NOMO-1 (cell line): ENCODE measurements around the gene SLC22A14.
A peak's percentile ranks its signal among the peaks of the same experiment; 100 is the strongest.
"Not testable (repeated sequence)": the region's sequence is repeated elsewhere in the genome, so short reads cannot be mapped to it uniquely, and the experiment has no call there.

Experiments used
- DNase-seq, 2 experiments: peaks; one replicate each; lab custom pipeline; 2025; ENCODE audit not compliant: unreplicated experiment in 2 of 2; lab: John Stamatoyannopoulos, UW

The SLC22A14 gene

DNA sequence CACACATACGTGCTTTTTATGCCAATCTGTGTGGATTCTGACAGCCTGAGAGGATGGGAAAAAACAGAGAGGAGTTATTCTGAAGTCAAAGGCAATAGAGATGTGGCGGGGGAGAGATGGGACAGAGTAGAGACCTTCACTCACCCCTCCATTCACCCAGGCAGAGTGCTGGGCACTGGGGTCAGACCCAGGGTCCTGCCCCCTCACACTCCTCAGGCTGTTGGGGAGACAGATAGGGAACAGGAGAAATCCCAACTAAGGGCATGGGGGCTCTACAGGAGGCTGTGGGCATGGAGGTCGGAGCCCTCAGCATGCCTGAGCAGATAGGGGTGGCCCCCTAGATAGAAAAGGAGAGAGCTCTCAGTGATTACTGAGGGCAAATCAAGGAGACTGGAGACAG, 30.3 kb downstream of the SLC22A14 start:
- no peak for DNase-seq

DNA sequence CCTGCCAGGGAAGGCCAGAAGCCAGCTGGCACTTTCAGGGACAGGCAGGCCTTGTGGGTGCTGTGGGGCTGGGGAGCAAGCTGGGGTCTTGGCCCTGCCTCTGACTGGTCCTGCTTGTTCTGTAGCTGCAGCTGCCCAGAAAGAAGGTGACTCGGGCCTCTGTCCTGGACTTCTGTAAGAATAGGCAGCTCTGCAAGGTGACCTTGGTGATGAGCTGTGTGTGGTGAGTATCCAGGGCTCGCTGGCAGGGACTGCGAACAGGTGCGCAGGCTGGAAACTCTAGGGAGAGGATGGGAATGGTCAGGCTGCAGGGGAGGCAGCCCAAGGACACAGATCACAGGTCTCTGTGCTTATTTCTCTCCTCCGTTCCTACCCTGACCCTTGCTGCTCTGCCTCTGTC, 31.2 kb downstream of the SLC22A14 start:
- DNase-seq = no peak

DNA sequence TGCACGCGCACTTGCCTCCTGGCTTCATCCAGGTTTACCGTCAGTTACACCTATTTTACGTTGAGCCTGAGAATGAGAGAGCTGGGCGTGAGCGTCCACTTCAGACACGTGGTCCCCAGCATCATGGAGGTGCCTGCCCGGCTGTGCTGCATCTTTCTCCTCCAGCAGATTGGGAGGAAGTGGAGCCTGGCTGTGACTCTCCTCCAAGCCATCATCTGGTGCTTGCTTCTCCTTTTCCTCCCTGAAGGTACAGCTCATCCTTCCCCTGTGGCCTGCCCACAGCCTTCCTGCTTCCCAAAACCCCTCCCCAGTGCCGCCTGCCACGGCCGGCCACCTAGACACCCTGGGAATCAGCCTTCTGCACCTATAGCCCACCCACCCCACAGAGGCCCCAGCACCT, 31.6 kb downstream of the SLC22A14 start:
- DNase-seq = peak in 1 of 2 experiments; percentile 18

DNA sequence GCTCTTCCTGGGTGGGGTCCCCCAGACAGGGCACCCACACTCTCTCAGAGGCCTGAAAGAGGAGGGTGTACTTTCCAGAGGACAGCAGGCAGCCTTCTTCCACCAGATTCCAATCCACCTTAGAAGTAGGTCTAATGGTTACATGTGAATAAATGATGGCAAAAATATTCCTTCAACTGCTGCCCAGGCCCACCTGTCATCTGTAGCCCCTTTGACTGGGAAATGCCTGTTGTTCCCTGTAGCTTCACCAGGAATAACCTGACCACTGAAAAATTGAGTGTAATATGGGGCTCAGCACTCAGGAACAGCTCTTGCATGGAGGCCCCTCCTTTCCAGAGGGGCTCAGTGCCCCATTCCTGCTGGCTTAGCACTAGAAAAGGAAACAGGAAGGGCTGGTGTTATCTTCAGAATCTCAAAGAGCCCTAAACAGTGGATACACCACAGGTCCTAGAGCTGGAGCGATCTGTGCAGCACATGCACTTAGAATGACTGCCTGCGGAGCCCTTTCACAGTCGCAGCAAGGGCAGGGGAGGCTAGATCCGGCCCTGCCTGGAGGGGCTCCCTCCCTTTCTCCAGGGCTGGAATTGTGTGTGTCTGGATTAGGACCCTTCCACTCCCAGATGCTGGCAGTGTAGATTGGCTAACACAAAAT, 32.1 kb downstream of the SLC22A14 start:
- no peak for DNase-seq

DNA sequence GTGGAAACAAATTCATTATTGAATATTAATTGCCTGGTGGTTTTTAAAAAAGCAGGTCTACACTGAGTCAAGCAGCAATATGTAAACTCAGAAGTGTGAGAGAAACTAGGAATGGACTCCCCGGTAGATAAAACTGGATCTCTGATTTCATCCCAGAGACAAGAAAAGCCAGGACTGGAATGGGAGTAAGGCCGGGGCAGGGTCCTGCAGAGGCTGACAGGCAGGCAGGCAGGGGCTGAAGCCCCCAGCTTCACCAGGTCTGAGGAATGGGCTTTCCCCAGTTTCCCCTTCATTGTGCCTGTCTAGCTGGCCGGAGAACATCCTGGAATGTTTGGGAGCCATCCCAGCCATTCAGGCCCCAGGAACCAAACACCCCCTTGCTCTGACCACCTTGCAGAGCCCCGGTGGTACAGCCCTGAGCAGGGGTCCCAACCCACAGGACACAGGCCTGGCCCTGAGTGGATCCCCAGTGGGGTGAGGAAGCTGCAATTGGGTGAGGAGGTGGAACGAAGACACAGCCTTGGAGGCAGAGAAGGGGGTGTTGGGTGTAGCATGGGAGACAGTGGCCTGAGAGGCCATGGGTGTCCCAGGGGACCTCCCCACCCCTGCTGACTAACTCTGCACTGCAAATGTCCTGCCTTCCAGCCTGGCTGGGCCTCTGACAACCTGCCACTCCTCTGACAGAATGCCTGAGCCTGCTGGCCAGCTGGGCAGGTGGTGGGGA, 32.8 kb downstream of the SLC22A14 start:
- DNase-seq = no peak

DNA sequence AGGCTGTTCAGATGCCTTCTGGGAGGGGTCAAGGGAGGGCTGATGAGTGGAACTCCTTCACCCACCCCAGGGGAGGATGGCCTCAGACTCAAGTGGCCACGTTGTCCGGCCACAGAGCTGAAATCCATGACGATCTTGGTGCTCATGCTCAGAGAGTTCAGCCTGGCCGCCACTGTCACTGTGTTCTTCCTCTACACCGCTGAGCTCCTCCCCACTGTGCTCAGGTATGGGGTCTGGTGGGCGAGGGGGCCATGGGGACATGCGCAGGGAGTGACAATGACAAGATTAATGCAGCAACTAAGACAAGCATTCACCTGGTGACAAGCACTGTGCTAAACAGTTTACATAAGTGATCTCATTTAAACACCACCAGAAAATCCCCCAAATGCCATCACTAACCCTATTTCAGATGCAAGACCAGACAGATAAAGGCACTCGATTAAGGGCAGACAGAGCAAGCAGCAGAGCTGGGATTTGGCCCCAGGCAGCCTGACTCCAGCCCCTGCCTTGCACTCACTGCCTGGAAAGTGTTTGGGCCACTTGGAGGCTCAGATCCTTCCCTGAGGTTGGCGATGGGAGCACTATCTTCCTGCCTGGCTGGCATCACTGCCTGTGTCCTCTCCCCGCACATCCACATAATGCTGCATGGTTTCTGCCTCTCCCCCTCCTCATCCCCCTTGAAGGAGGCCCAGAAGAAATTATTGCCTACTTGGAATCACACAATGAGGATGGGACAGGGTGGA, 33.6 kb downstream of the SLC22A14 start:
- DNase-seq = no peak

DNA sequence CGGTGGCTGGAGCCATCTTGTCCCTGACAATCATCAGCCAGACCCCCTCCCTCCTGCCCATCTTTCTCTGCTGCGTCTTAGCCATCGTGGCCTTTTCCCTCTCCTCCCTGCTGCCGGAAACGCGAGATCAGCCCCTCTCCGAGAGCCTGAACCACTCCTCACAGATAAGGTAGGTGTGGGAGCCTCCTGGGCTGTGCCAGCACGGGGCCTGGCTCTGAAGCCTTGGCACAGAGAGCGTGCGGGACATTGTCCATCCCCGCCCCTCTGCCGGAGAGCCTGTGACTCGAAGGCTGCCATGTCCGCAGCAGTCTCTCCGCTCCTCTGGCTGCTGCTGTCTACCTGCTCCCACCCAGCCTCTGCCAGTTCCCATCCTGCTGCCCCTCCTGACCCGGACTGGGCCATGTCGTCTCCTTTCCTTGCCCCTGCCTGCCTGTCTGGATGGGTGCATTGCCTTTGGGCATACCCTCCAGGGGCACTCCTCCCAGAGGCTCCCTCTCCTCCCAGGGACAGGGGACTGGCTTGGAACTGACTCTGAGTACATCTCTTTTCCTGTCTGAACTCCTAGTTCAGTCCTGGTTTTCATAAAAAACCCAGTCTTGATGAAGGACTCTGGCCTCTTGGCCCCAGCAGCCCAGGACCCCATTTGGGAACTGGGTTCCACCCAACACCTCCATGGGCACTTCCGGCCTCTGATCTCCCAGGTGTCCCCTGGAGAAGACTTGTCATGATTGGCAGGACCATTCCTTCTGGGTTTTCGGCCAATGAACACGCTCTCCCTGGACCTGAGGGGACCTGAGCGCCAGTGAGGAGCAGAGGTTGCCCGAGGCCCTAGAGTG, 34.5 kb downstream of the SLC22A14 start:
- no peak for DNase-seq

DNA sequence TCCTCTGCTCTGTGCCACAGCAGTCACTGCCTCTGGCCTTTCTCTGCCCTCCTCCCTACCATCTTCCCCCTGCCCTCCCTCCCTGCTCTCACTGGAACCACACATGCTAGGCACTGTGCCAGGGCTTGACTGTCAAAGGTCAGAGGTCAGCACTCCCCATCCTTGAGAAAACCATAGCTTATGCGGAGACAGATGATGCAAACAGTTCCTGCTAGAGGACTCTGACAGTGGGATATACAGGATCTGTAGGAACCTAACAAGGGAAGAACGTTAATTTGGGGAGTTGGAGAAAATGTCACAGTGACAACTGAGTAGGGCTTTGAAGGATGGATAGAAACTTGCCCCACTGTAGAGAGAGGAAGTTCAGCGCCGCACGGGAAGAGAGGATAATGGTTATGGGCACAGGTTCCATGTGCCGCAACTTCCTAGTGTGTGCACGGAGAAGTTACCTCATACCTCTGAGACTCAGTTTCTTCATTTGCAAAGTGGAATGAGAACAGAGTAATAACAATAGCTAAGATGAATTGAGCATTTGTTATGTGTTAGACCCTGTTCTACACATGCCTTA, 35.2 kb downstream of the SLC22A14 start:
- DNase-seq = peak in 1 of 2 experiments; percentile 11

DNA sequence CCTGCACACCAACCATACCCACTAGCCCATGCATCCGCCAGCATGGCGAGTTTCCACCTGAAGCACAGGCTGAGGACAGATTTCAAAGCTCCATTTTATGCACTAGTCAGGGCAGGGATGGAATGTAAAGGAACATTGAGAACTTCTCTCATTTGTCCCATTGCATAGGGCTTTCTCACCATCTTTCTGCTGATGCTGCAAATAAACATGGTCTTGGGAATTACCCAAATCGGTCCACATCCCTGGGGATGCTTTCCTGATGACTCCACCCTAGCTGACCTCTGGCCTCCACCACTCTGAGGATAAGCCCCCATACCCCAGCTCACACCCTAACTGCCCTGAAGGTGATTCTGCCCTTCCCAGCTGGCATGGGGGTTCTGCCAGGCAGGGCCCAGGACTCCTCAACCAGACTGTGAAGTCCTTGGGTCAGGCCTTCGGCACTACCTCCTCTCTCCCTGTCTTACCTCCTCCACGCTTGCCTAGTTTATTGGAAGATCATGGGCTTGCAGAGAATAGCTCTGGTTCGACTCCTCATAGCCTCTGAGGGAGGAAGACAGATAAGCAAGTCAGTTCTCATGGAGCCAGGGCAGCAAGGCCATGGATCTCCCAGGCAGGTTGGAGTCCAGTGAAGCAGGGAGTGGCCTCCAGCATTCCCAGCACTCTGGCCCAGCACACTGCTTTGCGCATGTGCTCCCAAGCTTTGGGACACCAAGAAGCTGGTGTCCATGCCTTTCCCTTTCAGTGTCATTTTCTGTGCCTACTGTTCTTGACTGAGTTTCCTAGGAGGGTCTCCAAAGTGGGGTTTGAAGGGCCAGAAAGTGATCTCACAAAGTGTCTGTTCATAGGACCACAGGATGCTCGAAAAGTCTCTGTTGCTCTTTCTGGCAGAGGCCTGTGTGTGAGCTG, 36.9 kb downstream of the SLC22A14 start:
- no peak for DNase-seq

DNA sequence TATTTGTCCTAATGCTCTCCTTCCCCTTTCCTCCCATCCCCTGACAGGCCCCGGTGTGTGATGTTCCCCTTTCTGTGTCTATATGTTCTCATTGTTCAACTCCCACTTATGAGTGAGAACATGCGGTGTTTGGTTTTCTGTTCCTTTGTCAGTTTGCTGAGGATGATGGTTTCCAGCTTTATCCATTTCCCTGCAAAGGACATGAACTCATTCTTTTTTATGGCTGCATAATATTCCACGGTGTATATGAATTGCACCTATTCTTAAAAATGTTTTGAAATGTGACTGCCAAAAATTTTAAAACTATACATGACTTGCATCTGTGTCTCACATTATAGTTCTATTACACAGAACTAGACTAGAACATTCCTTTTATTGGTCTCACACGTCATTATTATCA, 38.5 kb downstream of the SLC22A14 start:
- DNase-seq = not testable (repeated sequence)

DNA sequence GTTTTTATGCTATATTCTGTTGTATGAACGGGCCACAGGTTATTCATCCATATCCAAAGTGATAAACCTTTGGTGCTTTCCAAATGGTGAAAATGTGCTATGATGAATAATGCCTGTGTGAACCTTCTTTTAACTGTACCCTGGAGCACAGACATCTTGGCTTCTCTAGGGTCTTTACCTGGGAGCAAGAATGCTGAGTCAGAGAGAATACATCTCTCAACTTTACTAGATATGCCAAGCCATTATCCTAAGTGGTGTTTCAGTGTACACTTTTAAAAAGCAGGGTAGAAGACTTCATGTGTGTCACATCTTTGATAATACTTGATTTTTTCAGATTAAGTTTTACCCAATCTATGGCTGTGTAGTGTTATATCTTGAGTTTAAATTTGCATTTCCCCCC, 41.0 kb downstream of the SLC22A14 start:
- no peak for DNase-seq

DNA sequence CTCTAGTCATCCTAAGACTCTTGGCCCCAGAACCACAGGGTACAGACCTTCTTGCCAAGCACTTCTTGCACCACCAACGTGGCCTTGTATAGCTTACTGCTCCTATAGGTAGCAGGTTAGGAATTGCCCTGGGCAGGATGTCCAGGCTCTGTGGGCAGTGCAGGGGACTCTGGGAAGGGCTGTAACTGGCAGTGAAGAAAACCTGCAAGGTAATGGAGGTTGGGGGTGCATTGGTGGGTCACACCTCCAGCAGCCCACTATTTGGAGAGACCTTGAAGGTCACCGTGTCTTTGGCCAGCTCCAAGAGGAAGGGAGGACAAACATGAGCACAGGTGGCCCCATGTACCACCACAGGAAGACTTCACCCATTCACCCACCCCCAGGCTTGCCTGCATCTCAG, 43.2 kb downstream of the SLC22A14 start:
- no peak for DNase-seq

DNA sequence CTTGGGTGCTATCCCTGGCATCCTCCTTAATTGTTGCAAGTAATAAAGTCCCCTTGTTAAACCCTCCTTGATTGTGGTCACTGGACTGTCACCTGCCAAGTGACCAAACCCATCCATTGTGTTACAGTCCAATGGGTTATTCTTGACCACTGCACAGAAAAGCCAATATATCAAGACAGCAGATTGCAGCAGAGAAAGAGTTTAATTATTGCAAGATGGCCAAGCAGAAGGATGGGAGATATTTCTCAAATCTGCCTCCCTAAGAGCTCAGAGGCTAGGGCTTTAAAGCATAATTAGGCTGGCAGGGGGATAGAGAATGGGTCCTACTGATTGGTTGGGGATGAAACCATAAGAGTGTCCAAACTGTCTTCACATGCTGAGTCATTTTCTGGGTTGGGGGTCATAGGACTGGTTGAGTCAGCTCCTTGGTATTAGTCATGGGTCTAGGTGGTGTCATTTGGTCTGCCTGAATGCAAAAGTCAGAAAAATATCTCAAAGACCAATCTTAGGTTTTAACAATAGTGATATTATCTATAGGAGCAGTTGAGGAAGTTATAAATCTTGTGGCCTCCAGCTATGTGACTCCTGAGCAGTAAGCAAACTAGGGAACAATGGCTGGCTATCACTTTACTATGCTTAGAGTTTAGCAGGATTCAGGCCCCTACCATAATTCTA, 45.4 kb downstream of the SLC22A14 start:
- no peak for DNase-seq

DNA sequence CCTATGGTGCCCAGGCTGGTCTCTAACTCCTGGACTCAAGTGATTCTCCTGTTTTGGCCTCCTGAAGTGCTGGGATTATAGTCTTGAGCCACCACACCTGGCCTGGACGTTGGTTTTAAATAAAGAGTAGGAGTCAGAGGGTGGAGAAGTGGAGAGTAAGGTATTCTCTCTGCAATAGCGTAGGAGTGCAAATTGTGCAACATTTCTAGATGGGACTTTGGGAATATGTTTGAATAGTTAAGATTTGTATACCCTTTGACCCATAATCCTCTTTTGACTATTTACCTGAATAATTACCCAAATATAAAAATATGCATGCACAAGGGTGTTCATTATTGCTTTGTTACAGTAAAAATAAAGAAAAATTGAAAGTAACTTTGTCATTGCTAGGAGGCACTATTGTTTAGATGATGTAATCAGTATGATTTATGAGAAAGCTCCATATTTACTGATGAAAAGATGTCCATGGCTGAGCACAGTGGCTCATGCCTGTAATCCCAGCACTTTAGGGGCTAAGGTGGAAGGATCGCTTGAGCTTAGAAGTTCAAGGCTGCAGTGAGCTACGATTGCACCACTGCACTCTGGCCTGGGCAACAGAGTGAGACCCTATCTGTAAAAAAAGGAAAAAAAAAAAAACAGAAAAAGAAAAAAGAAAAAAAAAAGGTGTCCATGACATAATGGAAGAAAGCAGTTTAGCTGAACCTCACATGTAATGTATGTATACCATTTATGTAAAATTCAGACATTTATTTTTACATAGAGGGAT, 49.3 kb downstream of the SLC22A14 start:
- DNase-seq = no peak

DNA sequence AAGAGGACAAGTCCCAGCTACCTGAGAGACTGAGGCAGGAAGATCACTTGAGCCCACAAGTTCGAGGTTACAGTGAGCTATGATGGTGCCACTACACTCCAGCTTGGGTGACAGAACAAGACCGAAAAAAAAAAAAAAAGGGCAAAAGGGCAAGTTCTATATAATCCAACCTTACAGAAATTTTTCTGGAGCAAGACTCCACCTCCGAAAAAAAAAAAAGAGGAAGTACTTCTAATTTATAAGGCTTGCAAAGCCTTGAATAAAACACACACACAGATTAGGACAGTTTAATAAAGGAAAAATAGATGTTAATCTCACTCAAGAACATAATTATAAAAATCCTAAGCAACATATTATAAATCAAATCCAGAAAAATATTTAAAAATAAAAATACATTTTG, 50.1 kb downstream of the SLC22A14 start:
- peak; percentile 42 to 44 for DNase-seq

DNA sequence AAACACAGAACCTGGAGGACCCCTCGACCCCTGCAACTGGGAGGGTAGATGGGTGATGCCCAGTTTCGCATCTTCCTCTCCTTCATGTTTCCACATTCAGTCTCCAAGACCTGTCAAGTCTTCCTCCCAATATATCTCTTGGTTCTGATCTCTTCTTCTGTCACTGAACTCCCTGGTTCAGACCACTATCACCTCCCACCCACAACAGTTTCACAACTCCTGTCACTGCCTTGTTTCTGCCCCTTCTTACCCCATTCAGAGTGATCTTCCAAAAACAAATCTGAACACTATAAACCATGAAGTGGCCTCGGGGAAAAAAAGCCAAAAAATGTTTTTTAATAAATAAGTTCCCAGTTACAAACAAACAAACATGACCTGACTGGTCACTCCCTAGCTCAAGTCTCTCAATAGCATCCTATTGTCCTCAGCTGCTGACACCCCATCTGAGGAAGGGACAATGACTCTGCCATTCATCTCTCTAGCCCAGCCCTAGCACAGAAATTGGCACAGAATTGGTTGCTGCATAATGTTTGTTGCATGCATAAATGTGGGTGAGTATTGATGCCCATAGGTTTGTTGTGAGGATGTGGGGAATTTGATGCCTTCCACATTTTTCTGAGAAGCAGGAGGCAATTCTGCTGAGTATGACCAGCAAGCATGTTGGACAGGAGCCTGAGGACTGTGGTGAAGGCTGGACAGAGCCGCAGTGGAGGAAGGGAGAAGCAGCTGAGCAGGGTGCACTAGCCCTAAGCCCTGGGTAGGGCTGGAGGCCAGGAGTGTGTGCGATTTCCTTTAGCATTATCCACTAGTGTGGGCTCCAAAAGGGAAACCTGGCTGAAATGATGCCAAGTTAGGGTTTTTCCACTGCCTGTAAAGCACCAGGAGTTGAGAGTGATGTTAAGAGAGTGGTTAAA, 52.3 kb downstream of the SLC22A14 start:
- DNase-seq = no peak

DNA sequence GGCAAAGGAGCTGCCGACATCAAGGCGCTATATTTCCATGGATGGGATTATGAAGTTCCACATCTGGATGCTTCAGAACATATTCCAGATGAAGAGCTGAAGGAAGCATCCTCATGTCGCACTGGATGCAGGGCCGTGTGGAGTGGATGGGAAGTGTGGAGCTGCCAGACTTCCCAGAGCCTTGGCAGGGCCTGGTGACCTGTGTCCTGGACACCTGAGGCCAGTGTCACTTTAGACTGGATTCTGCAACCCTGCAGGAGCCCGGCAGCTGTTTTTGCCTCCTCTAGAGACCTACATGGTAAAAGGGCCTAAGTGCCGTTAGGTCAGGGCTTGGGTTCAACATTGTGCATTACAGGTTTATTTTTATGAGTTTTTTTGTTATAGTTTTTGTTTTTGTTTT, 53.2 kb downstream of the SLC22A14 start:
- no peak for DNase-seq
